HG03442 (cell line): ENCODE data around the gene KNDC1.

ENCODE experiments used
- ATAC-seq: cut with Tn5 transposase; IDR thresholded peaks from one replicate; pipeline ENCODE4 v1.9.1; 2021; ENCODE audit warnings: mild to moderate bottlenecking, moderate library complexity; ENCODE audit not compliant: unreplicated experiment

KNDC1 gene

DNA sequence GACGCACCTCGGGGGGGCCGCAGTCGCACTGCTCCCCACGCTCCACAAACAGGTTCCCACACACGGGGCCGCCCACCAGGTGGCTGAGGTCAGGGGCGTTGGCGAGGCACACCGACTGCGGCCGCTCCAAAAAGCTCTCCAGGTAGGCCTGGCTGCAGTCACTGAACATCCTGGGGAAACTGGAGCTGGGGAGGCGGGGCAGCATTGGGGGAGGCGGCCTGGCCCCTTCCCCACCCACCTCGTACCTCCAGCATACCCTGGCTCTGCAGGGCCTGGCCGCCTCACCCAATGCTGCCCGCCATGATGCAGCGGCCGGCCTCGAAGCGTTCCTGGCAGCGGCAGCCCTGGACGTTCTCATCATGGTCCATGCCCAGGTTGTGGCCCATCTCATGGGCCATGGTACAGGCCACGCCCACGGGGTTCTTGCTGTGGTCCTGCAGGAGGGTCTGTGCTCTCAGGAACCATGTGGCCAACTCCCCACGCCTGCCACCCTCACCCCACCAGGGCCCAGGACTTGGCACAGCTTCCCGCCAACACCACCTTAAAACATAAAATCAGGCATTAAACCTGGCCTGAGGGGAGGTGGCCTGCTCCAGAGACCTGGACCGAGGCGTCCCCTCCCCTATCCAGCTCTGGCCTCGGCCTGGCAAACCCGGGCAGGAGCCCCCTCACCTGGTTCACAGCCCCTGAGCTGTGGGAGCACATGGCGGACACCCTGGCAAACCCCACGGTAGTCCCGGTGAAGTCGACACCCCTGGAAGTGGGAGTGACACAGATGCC, 111.7 kb downstream of the KNDC1 start:
- ATAC-seq = no peak

DNA sequence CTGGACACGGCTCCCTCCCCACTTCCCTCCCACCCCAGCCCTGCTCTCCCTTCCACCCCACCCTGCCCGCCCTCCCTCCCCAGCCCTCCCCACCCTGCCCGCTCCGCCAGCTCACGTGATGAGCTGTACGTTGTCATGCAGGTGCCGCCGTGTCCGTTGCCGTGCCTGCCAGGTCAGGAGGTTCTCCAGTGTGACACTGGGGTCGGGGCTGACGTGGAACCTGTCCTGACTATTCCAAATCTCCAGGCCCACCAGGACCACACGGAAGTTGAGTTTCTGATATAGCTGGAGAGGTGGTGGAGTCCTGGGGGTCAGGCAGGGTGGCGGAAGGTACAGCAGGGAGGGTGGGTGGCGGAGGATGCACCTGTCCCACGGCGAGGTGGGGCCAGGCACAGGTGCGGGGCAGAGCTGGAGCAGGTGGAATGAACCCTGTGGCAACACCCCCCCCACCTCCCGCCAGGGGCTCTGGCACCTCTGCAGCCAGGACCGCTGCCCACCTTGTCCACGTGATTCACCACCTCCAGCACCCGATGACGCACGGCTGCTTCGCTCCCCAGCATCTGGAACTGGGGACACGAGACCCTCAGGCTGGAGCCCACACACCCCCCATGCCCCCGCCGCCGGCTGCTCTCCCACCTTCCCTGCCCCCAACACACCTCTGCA, 112.4 kb downstream of the KNDC1 start:
- no peak for ATAC-seq

DNA sequence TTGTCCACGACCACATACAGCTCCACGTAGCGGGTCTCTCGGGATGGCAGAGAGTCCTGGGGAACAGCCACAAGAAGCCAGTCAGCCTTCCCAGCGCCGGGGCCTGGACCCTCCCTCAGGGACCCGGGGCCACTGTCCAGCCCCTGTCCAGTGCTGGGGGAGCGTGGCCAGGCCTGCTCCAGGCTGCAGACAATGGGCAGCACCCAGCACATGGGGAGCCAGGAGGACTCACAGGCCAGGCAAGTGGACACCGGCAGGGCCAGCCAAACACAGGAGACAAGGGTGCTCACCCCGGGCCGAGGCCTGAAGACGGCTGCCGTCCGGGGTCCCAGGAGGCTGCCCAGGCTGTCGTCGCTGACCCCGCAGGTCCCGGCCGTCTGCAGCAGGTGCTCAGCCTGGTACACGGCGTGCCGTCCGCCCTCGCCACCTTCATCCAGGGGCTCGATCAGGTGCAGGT, 113.0 kb downstream of the KNDC1 start:
- ATAC-seq = no peak

DNA sequence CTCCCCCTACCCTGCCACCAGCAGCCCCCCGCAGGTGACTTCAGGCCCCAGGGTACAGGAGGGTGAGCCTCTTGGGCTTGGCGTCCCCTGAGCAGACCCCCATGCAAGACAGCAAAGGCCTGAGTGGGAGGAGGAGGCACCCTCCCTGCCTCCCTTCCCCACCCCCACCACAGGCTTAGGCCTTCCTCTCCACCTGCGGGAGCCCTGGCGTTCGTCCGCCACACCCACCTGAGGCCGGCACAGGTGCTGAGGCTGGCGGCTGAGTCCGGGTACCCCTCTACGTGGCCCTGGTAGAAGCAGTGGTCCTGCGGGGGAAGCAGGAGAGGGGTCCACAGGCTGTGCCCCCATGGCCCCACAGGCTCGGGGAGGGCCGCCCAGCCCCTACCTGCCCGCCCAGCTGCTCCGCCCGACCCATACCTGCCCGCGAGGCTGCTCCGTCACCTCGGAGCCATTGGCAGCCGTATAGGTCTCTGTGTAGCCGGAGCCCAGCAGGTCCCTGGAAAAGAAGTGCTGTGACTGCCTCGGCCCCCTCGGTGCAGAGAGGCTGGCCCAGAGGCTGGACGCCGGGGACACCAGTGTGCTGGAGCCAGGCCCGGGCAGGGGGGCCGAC, 113.6 kb downstream of the KNDC1 start:
- ATAC-seq = no peak

DNA sequence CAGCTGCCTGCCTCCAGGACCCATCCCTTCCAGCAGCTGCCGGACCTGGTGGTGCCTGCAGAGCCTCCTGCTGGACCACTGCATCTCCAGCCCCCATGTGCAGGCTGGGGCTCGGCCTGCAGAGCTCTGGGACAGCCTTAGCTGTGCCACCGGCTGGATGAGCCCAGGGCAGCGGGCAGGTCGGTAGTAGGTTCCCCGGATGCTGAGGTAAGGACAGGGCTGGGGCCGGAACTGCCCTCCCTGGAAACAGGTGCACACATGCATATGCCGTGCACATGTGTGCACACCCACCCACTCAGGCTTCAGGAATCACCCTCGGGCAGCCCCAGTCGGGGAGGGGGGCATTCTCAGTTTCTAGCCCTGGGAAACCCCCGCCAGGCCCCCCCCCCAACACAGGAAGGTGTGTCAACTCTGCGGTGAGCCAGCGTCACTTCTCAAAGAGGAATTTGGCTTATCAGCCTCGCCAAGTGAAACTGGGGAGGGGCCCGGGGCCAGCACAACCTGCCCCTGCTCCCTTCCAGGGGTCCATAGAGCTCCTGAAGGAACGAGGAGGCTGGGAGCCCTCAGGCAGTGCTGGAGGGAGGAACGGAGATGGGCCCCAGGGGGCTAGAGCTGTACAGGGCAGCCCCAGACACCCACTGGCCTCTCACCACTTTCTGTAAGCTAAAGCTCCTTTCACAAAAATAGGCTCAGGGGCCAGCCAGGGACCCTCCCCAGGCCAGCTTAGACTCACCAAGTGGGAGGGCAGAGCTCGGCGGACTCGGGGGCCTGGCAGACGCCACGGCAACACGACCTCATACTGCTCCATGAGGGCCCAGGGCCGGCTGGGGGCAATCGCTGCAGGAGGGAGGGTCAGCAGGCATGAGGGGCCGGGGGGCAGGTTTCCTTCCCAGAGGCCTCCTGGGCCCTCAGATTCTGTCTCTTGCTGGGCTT, 115.0 kb downstream of the KNDC1 start:
- peak; percentile 44 for ATAC-seq

DNA sequence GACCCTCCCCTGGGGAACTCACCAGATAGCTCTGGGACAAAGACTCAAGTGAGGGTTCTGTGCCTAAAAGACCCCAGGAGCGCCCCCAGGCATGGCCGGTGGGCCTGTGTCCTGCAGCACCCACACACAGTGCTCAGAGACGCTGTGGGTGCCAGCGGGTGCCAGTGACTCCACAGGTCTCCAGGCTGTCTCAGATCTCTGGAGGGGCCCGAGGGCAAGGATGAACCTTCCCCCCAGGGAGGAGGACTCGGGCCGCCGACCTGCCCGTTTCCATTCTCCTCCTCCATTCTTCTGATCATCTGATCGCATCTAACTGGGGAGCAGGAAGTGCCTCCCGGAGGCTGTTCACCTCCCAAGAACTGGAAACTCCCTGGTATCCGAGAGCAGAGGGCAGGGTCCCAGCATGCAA, 115.7 kb downstream of the KNDC1 start:
- ATAC-seq = peak; percentile 30
